Liver (tissue), 3 donors: ENCODE data around the gene TOGARAM1.

Experiments
- CTCF ChIP-seq: fragments of 150-350 bp; IDR thresholded peaks from 2 replicates; pipeline ENCODE4 v1.5.1; 2017; ENCODE audit warnings: improper control_type of control experiment, low read depth, low read length; ENCODE audit not compliant: missing input control
- GABPA ChIP-seq, 2 donors: IDR thresholded peaks in 1 of 2; conservative IDR thresholded peaks in 1 of 2; 2 replicates each; pipeline ENCODE4 v1.6.1; 2016; ENCODE audit warnings: antibody characterized with exemption in 2 of 2, mild to moderate bottlenecking in 1 of 2, moderate library complexity in 1 of 2
- HNF4A ChIP-seq, 2 donors: conservative IDR thresholded peaks; 2 replicates each; pipeline ENCODE4 v1.6.1; 2016; ENCODE audit warnings: antibody characterized with exemption in 2 of 2, mild to moderate bottlenecking in 2 of 2
- HNF4G ChIP-seq: IDR thresholded peaks from 2 replicates; pipeline ENCODE4 v1.6.1; 2016; ENCODE audit warnings: antibody characterized with exemption
- JUND ChIP-seq, 2 donors: IDR thresholded peaks; 2 replicates each; pipeline ENCODE4 v1.6.1; 2016; ENCODE audit warnings: antibody characterized with exemption in 2 of 2
- MAX ChIP-seq: IDR thresholded peaks from 2 replicates; pipeline ENCODE4 v1.6.1; 2016; ENCODE audit warnings: antibody characterized with exemption
- RAD21 ChIP-seq, 2 donors: IDR thresholded peaks; 2 replicates each; pipeline ENCODE4 v1.6.1; 2016; ENCODE audit warnings: antibody characterized with exemption in 2 of 2, mild to moderate bottlenecking in 2 of 2
- REST ChIP-seq: IDR thresholded peaks from 2 replicates; pipeline ENCODE4 v1.6.1; 2016; ENCODE audit warnings: antibody characterized with exemption, mild to moderate bottlenecking
- RXRA ChIP-seq, 2 donors: IDR thresholded peaks; 2 replicates each; pipeline ENCODE4 v1.6.1; 2017 to 2018; ENCODE audit warnings: antibody characterized with exemption in 2 of 2, mild to moderate bottlenecking in 1 of 2
- TAF1 ChIP-seq: conservative IDR thresholded peaks from 2 replicates; pipeline ENCODE4 v1.6.1; 2016; ENCODE audit warnings: antibody characterized with exemption, mild to moderate bottlenecking
- ZBTB33 ChIP-seq: IDR thresholded peaks from 2 replicates; pipeline ENCODE4 v1.6.1; 2016; ENCODE audit warnings: antibody characterized with exemption
- donor health status: healthy.
- donor health status: healthy.

- TF ChIP-seq CTCF (no peak), JUND (IDR thresholded peaks at IDR 0.05) (no peak), HNF4G (no peak), RXRA (IDR thresholded peaks at IDR 0.05) (no peak), HNF4A (conservative IDR thresholded peaks at IDR 0.05) (no peak), TAF1 (no peak), MAX (no peak), REST (no peak), RAD21 (IDR thresholded peaks at IDR 0.05) (no peak), ZBTB33 (no peak), GABPA (IDR thresholded peaks at IDR 0.05 in 1 of 2, conservative IDR thresholded peaks at IDR 0.05 in 1 of 2) (no peak)
Measured at GRCh38 chr14:45095143-45095542, 133.2 kb downstream of the TOGARAM1 start.
